SK-N-SH (cell line): ENCODE measurements around the gene RHOBTB3. TPM values are rescaled to one million over a fixed set of nuclear protein-coding genes. Genes with fewer than 3 reads are reported as not detected.

Source experiments
- CTCF ChIA-PET: fragments of 300-600, 350-600 bp; formaldehyde crosslinking; extraction: SDS; loops from one replicate; lab custom pipeline; 2021; lab: Yijun Ruan, JAX
- POLR2A ChIA-PET: fragments of 350-600 bp; sonication (Branson Sonifier 250); formaldehyde crosslinking; extraction: SDS; loops from one replicate; lab custom pipeline; 2020; ENCODE audit warnings: antibody characterized with exemption, inconsistent platforms; lab: Yijun Ruan, JAX
- DNase-seq: peaks from one replicate; pipeline ENCODE4 v3.0.0; 2012
- H2AFZ ChIP-seq: fragments of 200-600 bp; sonication (generic); 2 replicates; pipeline ENCODE4 v1.8.1; 2016; ENCODE audit warnings: antibody characterized with exemption, mild to moderate bottlenecking, low read depth
- H3F3A ChIP-seq: fragments of 200-600 bp; sonication (generic); replicated peaks from 2 replicates; pipeline ENCODE3; 2016; ENCODE audit warnings: antibody characterized with exemption, mild to moderate bottlenecking; ENCODE audit not compliant: insufficient read depth
- H3K27ac ChIP-seq, 2 experiments: fragments of 200-500 bp in 1 of 2; fragments of 200-600 bp in 1 of 2; sonication (Bioruptor generic) in 1 of 2; sonication (generic), shearing (Covaris generic) in 1 of 2; 2 replicates each; pipeline versions ENCODE4 v1.5.1 to v1.6.1; 2014 to 2016; ENCODE audit warnings: low read depth in 2 of 2, inconsistent platforms in 1 of 2, low read length in 1 of 2, mild to moderate bottlenecking in 1 of 2, mixed read lengths in 1 of 2
- H3K27me3 ChIP-seq: fragments of 200-600 bp; sonication (generic), shearing (Covaris generic); 2 replicates; pipeline ENCODE4 v1.6.1; 2016; ENCODE audit warnings: mixed run types; ENCODE audit not compliant: insufficient read depth
- H3K36me3 ChIP-seq, 2 experiments: fragments of 200-500 bp in 1 of 2; fragments of 200-600 bp in 1 of 2; sonication (Bioruptor generic) in 1 of 2; sonication (generic) in 1 of 2; replicated peaks in 1 of 2; 2 replicates each; pipeline versions ENCODE3 to v1.5.1; 2014 to 2016; ENCODE audit warnings: low read length in 1 of 2, mild to moderate bottlenecking in 1 of 2; ENCODE audit not compliant: insufficient read depth in 2 of 2, control insufficient read depth in 1 of 2
- H3K4me1 ChIP-seq, 2 experiments: fragments of 200-500 bp in 1 of 2; fragments of 200-600 bp in 1 of 2; sonication (Bioruptor generic) in 1 of 2; sonication (generic), shearing (Covaris generic) in 1 of 2; 2 replicates each; pipeline versions ENCODE4 v1.5.1 to v1.6.1; 2014 to 2016; ENCODE audit warnings: low read depth in 1 of 2, low read length in 1 of 2, mixed run types in 1 of 2; ENCODE audit not compliant: insufficient read depth in 2 of 2, control insufficient read depth in 1 of 2
- H3K4me2 ChIP-seq: fragments of 200-600 bp; sonication (generic), shearing (Covaris generic); 2 replicates; pipeline ENCODE4 v1.6.1; 2017; ENCODE audit warnings: mixed run types
- H3K4me3 ChIP-seq, 2 experiments: fragments of 200-500 bp in 1 of 2; fragments of 200-600 bp in 1 of 2; sonication (Bioruptor generic) in 1 of 2; sonication (generic), shearing (Covaris generic) in 1 of 2; 2 replicates each; pipeline versions ENCODE4 v1.5.1 to v1.8.1; 2014 to 2016; ENCODE audit warnings: low read depth in 2 of 2, inconsistent platforms in 1 of 2, low read length in 1 of 2, mild to moderate bottlenecking in 1 of 2, mixed read lengths in 1 of 2, moderate library complexity in 1 of 2
- H3K79me2 ChIP-seq: fragments of 200-600 bp; sonication (generic); 2 replicates; pipeline ENCODE4 v1.8.1; 2017; ENCODE audit warnings: mild to moderate bottlenecking; ENCODE audit not compliant: insufficient read depth
- H3K9ac ChIP-seq: fragments of 200-600 bp; sonication (generic); 2 replicates; pipeline ENCODE4 v1.6.1; 2017; ENCODE audit warnings: mixed run types
- H3K9me2 ChIP-seq: fragments of 200-600 bp; sonication (generic); 2 replicates; pipeline ENCODE4 v1.6.1; 2017; ENCODE audit warnings: mixed run types
- H3K9me3 ChIP-seq: fragments of 200-600 bp; sonication (generic); 2 replicates; pipeline ENCODE4 v1.6.1; 2017; ENCODE audit warnings: mixed run types, mild to moderate bottlenecking, moderate library complexity
- H4K20me1 ChIP-seq: fragments of 200-600 bp; sonication (generic); 2 replicates; pipeline ENCODE4 v1.6.1; 2017; ENCODE audit warnings: mild to moderate bottlenecking, mixed run types; ENCODE audit not compliant: insufficient read depth
- CHD2 ChIP-seq: fragments of 150-350 bp; IDR thresholded peaks from 2 replicates; pipeline ENCODE4 v1.6.1; 2018; ENCODE audit warnings: low read length; ENCODE audit not compliant: partially characterized antibody
- ELF1 ChIP-seq: IDR thresholded peaks from 2 replicates; pipeline ENCODE4 v1.4.0; 2012
- EP300 ChIP-seq, 2 experiments: IDR thresholded peaks; 2 replicates each; pipeline versions ENCODE4 v1.4.0 to v1.6.1; 2012; ENCODE audit warnings: borderline replicate concordance in 1 of 2, low read depth in 1 of 2, low read length in 1 of 2
- EZH2phosphoT487 ChIP-seq: fragments of 200-600 bp; sonication (generic); IDR thresholded peaks from 2 replicates; pipeline ENCODE4 v1.6.1; 2017; ENCODE audit warnings: low read depth, mixed run types, mild to moderate bottlenecking, antibody characterized with exemption, moderate library complexity, borderline replicate concordance
- FOSL2 ChIP-seq: IDR thresholded peaks from 2 replicates; pipeline ENCODE4 v1.4.0; 2012; ENCODE audit warnings: low read depth, mild to moderate bottlenecking, moderate library complexity, borderline replicate concordance
- FOXM1 ChIP-seq: IDR thresholded peaks from 2 replicates; pipeline ENCODE4 v1.4.0; 2012; ENCODE audit warnings: low read depth, mild to moderate bottlenecking
- GABPA ChIP-seq: IDR thresholded peaks from 2 replicates; pipeline ENCODE4 v1.4.0; 2012; ENCODE audit warnings: low read depth, mild to moderate bottlenecking
- GATA2 ChIP-seq: sonication (generic); formaldehyde crosslinking; IDR thresholded peaks from 2 replicates; pipeline ENCODE4 v1.5.0; 2020; ENCODE audit warnings: mild to moderate bottlenecking, missing genetic modification reagents
- NRF1 ChIP-seq: IDR thresholded peaks from 2 replicates; pipeline ENCODE4 v1.6.1; 2012; ENCODE audit warnings: low read depth, mild to moderate bottlenecking, low read length
- POLR2AphosphoS5 ChIP-seq: IDR thresholded peaks from 2 replicates; pipeline ENCODE4 v1.6.1; 2012; ENCODE audit warnings: low read depth, low read length
- RAD21 ChIP-seq: IDR thresholded peaks from 2 replicates; pipeline ENCODE4 v1.6.1; 2012; ENCODE audit warnings: mild to moderate bottlenecking, low read length
- RCOR1 ChIP-seq: fragments of 150-350 bp; IDR thresholded peaks from 2 replicates; pipeline ENCODE4 v1.6.1; 2017; ENCODE audit warnings: antibody characterized with exemption, low read length
- RXRA ChIP-seq: IDR thresholded peaks from 2 replicates; pipeline ENCODE4 v1.4.0; 2012; ENCODE audit warnings: low read depth, mild to moderate bottlenecking, borderline replicate concordance
- SIN3A ChIP-seq: IDR thresholded peaks from 2 replicates; pipeline ENCODE4 v1.6.1; 2012; ENCODE audit warnings: low read depth, mild to moderate bottlenecking, low read length, moderate library complexity, borderline replicate concordance
- SMC3 ChIP-seq: IDR thresholded peaks from 2 replicates; pipeline ENCODE4 v1.6.1; 2012; ENCODE audit warnings: low read depth, low read length, improper control_type of control experiment
- TAF1 ChIP-seq: IDR thresholded peaks from 2 replicates; pipeline ENCODE4 v1.6.1; 2012; ENCODE audit warnings: low read depth, mild to moderate bottlenecking, low read length, moderate library complexity, borderline replicate concordance
- TCF12 ChIP-seq: IDR thresholded peaks from 2 replicates; pipeline ENCODE4 v1.4.0; 2012
- TEAD4 ChIP-seq: IDR thresholded peaks from 2 replicates; pipeline ENCODE4 v1.4.0; 2012; ENCODE audit warnings: mild to moderate bottlenecking, borderline replicate concordance; ENCODE audit not compliant: insufficient read depth
- USF1 ChIP-seq: IDR thresholded peaks from 2 replicates; pipeline ENCODE4 v1.4.0; 2012; ENCODE audit warnings: low read depth, borderline replicate concordance
- USF2 ChIP-seq: fragments of 150-350 bp; IDR thresholded peaks from 2 replicates; pipeline ENCODE4 v1.6.1; 2017; ENCODE audit warnings: antibody characterized with exemption, low read length, low read depth, borderline replicate concordance
- YY1 ChIP-seq: IDR thresholded peaks from 2 replicates; pipeline ENCODE4 v1.4.0; 2012; ENCODE audit warnings: low read depth, mild to moderate bottlenecking
- WGBS: methylation state at CpG from one replicate; pipeline ENCODE4 v1.1.6; 2017; ENCODE audit warnings: low lambda C conversion rate; 5-methylcytosine and 5-hydroxymethylcytosine counted together
- polyA plus RNA-seq, 3 experiments: library from polyadenylated mRNA; depleted of rRNA; stranded (reverse); fragments of >200 nt; gene quantifications; 2 replicates each; pipeline ENCODE4 v1.2.3, GENCODE V29; 2012
- TF ChIP-seq, protein P1 (sequence below): fragments of 200-600 bp; sonication (generic); IDR thresholded peaks from 2 replicates; pipeline ENCODE4 v1.6.1; 2017; ENCODE audit warnings: antibody characterized with exemption, mild to moderate bottlenecking, moderate library complexity

RHOBTB3 gene
- polyA plus RNA-seq, 1 of the 3 experiments (the other 2 are of a cell fraction) = 59.3 TPM

GRCh38 chr5:95781101-95781583, 50.0 kb downstream of the RHOBTB3 start:
- H3K27me3 ChIP-seq = no peaks in the 10 kb centered on the region
- no peaks in the 10 kb centered on the region for H3K9me3 ChIP-seq
- peak overlapping the region in 1 of 2 experiments; percentile 17; a peak in 1 of 4 replicates for H3K4me3 ChIP-seq
- POLR2A ChIA-PET = no interaction called here
- H3K4me2 ChIP-seq = no peak overlapping the region
- no peak for TF ChIP-seq YY1
- TF ChIP-seq RAD21 = peak; percentile 84
- peak; percentile 85 for TF ChIP-seq SMC3
- TF ChIP-seq POLR2AphosphoS5 = no peak
- TF ChIP-seq, protein P1, sequence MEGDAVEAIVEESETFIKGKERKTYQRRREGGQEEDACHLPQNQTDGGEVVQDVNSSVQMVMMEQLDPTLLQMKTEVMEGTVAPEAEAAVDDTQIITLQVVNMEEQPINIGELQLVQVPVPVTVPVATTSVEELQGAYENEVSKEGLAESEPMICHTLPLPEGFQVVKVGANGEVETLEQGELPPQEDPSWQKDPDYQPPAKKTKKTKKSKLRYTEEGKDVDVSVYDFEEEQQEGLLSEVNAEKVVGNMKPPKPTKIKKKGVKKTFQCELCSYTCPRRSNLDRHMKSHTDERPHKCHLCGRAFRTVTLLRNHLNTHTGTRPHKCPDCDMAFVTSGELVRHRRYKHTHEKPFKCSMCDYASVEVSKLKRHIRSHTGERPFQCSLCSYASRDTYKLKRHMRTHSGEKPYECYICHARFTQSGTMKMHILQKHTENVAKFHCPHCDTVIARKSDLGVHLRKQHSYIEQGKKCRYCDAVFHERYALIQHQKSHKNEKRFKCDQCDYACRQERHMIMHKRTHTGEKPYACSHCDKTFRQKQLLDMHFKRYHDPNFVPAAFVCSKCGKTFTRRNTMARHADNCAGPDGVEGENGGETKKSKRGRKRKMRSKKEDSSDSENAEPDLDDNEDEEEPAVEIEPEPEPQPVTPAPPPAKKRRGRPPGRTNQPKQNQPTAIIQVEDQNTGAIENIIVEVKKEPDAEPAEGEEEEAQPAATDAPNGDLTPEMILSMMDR = peak; percentile 99
- TF ChIP-seq NRF1 = 0 out of 2 replicates have a peak, but pooled peaks have one; percentile 11
- TF ChIP-seq FOSL2 = no peak
- no peak for TF ChIP-seq RCOR1
- peaks cover 11 to 52% of the 10 kb centered on the region in 2 experiments for H3K36me3 ChIP-seq
- 32% methylated on average over 3 of the region's 4 CpGs for WGBS
- no peak overlapping the region for H3K27ac ChIP-seq
- no peak overlapping the region; the same call in 1 of the 2 replicates for H2AFZ ChIP-seq
- H3K4me1 ChIP-seq = peaks cover 4 to 7% of the 10 kb centered on the region in 2 experiments; a peak in 2 of 4 replicates
- peak; percentile 68 for DNase-seq
- CTCF ChIA-PET = interaction anchor here (0.6 to 7.1 kb wide), 57 partner anchors 10 to 831 kb away, joined by 3 to 170 read pairs (median 6); partner anchors contain the start of genes GLRX and RFESD
- no peaks in the 10 kb centered on the region for H3K79me2 ChIP-seq
- no peak overlapping the region for H3K9ac ChIP-seq
- no peaks in the 10 kb centered on the region for H4K20me1 ChIP-seq
- no peaks in the 10 kb centered on the region for H3K9me2 ChIP-seq
- peaks cover 10% of the 10 kb centered on the region for H3F3A ChIP-seq

DNA sequence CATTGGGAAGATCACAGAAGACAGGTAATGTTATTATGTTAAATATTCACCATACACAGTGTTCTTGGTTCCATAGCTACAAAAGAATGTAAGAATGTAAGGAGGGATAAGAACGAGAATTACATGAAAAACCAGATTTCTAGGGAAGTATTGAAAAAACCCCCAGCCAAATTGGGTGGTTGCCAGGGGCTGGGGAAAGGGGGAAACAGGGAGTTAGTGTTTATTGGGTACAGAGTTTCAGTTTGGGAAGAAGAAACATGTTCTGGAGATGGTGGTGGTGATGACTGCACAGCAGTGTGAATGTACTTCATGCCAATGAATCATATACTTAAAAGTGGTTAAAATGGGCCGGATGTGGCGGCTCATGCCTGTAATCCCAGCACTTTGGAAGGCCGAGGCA, 51.0 kb downstream of the RHOBTB3 start:
- Histone ChIP-seq H3K79me2 (no peaks in the 10 kb centered on the region), H3K9me2 (no peaks in the 10 kb centered on the region), H3K27ac (no peak overlapping the region), H3K9me3 (no peaks in the 10 kb centered on the region), H2AFZ (no peak overlapping the region), H3K4me3 (no peak overlapping the region), H3K4me1 (peaks cover 8 to 11% of the 10 kb centered on the region in 2 experiments; a peak in 2 of 4 replicates), H3K4me2 (no peak overlapping the region), H3K27me3 (no peaks in the 10 kb centered on the region), H3K36me3 (peaks cover 16 to 54% of the 10 kb centered on the region in 2 experiments), H4K20me1 (no peaks in the 10 kb centered on the region), H3K9ac (no peak overlapping the region), H3F3A (peaks cover 10% of the 10 kb centered on the region)
- TF ChIP-seq ELF1 (no peak), TEAD4 (no peak), POLR2AphosphoS5 (no peak), CHD2 (no peak), NRF1 (no peak), TAF1 (no peak), GATA2 (CRISPR knock-in tag) (no peak), RXRA (no peak), EZH2phosphoT487 (no peak), GABPA (no peak), SIN3A (no peak), FOXM1 (no peak), USF2 (no peak), USF1 (no peak), YY1 (no peak), TCF12 (no peak), EP300 (IDR thresholded peaks at IDR 0.05; ENCODE audit: borderline replicate concordance in 1 of 2, low read depth in 1 of 2, low read length in 1 of 2) (no peak)
- TF ChIP-seq, protein P1 = no peak
- WGBS = 98% methylated on average over 4 of the region's 4 CpGs
- CTCF ChIA-PET = interaction anchor here (0.9 to 7.1 kb wide), 27 partner anchors 9 to 555 kb away, joined by 3 to 170 read pairs (median 11); partner anchors contain the start of gene RFESD
- POLR2A ChIA-PET = no interaction called here
- no peak for DNase-seq
